ENCODE results near the gene WDTC1.

Gene WDTC1

GRCh38 chr1:27234049-27234882, at the start of gene WDTC1:
Gene WDTC1 (plus strand): TSS chr1:27234632. CDS start chr1:27261055, 26,423 bp downstream.
- no peak for TF ChIP-seq CTCF (IDR thresholded peaks at IDR 0.05)

GRCh38 chr1:27192039-27192529, 42.3 kb upstream of the WDTC1 start:
- TF ChIP-seq CTCF (IDR thresholded peaks at IDR 0.05), result no peak

GRCh38 chr1:27193194-27193593, 41.2 kb upstream of the WDTC1 start:
- no peak for TF ChIP-seq CTCF (IDR thresholded peaks at IDR 0.05)

- TF ChIP-seq CTCF (IDR thresholded peaks at IDR 0.05), result no peak
Observed at GRCh38 chr1:27201295-27201694, 33.1 kb upstream of the WDTC1 start.

GRCh38 chr1:27203946-27204345, 30.5 kb upstream of the WDTC1 start:
- no peak for TF ChIP-seq CTCF (IDR thresholded peaks at IDR 0.05)

- TF ChIP-seq CTCF (IDR thresholded peaks at IDR 0.05), result no peak
Observed at GRCh38 chr1:27216466-27216865, 18.0 kb upstream of the WDTC1 start.

GRCh38 chr1:27217401-27217800, 17.0 kb upstream of the WDTC1 start:
- TF ChIP-seq CTCF (IDR thresholded peaks at IDR 0.05), result no peak
